Measurements from ENCODE around the gene SEC22C.
A peak's percentile ranks its signal among the peaks of the same experiment; 100 is the strongest.
"Not testable (repeated sequence)": the region's sequence is repeated elsewhere in the genome, so short reads cannot be mapped to it uniquely, and the experiment has no call there.

Gene SEC22C, protein sequence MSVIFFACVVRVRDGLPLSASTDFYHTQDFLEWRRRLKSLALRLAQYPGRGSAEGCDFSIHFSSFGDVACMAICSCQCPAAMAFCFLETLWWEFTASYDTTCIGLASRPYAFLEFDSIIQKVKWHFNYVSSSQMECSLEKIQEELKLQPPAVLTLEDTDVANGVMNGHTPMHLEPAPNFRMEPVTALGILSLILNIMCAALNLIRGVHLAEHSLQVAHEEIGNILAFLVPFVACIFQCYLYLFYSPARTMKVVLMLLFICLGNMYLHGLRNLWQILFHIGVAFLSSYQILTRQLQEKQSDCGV

GRCh38 chr3:42581709-42582473, at the start of gene SEC22C:
SEC22C (minus strand) TSS chr3:42581967; CDS start chr3:42569046, 12,921 bp downstream.
- DNase-seq: peak; percentile 92

DNA sequence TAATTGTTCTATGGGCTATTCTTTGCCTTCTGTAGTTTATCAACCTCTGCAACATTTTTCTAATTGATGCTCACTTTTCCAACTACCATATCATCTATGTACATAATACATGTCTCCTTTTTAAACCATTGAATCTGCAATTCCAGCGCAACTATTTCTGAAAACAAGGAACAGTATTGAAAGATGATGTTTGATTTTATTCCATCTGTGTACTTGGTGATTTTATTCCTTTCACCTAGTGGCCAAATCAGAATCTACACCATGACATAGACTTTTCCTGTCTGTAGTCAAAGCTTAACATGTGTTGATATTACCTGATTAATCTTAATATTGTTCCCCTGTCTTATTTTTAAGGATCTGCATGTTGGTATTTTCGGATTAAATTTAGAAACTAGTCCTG, 31.7 kb upstream of the SEC22C start:
- no peak for DNase-seq

DNA sequence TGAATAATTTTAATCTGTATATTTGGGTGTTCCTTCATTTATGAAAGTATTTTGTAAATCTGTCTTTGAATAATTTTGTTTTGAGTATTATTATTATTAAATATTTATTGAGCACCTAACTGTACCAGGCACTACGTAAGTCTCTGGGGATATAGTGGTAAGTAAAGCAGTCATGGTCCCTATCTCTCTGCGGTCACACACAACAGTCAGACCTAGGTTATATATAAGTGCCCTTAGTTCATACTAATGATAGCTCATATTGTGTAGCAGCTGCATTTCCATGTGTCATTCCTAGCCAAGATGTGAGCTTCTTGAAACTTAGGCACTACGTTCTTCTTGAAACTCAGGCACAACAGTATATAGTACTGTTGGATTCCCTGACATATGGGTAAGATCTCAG, 31.2 kb upstream of the SEC22C start:
- no peak for DNase-seq

- DNase-seq: no peak
Measured at GRCh38 chr3:42612217-42612616, 30.4 kb upstream of the SEC22C start.

- no peak for DNase-seq
Measured at GRCh38 chr3:42610976-42611375, 29.2 kb upstream of the SEC22C start.

- no peak for DNase-seq
Measured at GRCh38 chr3:42608581-42608980, 26.8 kb upstream of the SEC22C start.

- DNase-seq: no peak
Measured at GRCh38 chr3:42605546-42606173, 23.9 kb upstream of the SEC22C start.

DNA sequence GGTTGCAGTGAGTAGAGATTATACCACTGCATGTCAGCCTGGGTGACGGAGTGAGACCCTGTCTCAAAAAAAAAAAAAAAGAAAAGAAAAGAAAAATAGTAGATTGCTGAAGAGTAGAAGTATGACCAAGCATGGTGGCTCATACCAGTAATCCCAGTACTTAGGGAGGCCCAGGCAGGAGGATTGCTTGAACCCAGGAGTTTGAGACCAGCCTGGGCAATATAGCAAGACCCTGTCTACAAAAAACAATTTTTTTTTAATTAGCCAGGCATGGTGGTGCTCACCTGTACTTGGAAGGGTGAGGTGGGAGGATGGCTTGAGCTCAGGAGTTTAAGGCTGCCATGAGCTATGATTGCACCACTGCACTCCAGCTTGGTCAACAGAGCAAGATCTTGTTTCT, 21.2 kb upstream of the SEC22C start:
- no peak for DNase-seq

- DNase-seq: no peak
Measured at GRCh38 chr3:42601896-42602581, 20.3 kb upstream of the SEC22C start.

DNA sequence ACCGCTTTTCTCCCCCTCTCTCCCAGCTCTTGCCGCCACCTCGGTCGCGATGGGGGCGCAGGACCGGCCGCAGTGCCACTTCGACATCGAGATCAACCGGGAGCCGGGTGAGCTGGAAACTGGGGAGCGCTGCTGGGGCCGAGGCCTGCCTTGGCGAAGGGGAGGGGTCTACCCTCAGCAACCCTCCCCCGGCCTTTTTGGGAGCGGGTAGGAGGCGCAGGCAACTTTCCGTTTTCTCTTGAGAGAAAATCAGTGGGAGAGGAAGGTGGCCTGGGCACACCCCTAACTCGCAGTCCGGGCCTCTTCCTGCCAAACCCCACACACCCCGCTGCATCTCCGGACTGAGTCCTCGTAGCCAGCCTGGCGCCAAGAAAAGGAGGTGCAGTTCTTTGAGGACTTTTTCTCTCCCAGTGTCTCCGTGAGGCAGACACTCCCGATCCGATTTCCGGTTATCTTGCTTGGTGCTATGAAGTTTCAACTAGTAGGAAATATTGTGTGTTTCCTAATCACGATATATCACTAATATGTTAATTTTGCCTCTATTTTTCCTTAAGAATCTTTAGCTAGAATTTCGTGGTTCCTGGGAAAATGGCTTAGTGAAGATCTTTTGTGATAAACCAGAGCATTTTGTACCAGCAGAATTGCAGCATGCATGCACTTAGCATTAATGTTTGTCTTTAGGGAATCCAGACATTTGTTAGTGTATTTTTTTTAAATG, 19.4 kb upstream of the SEC22C start:
- peak; percentile 33 for DNase-seq

GRCh38 chr3:42600111-42600957, 18.6 kb upstream of the SEC22C start, which contains the start of gene NKTR:
NKTR (plus strand) TSS chr3:42600686; CDS start chr3:42601007, 321 bp downstream.
- DNase-seq: peak; percentile 98

- not testable (repeated sequence) for DNase-seq
Measured at GRCh38 chr3:42597098-42597497, 15.3 kb upstream of the SEC22C start.

DNA sequence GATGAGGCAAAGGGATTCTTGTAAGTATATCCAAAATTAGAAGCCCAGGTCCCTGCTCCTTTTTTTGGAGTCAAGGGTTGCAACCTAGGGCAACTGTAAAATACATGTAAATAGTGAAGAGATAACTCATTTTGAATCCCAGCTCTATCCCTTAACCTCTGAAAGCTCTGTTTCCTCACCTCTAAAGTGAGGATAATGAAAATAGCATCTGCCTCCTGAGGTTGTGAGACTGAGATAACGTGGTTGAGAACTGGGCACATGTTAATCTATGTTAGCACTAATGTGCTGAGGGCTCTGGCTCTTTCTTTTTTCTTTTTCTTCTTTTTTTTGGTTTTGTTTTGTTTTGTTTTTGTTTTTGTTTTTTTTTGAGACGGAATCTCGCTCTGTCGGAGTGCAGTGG, 13.9 kb upstream of the SEC22C start:
- DNase-seq: no peak

- DNase-seq: no peak
Measured at GRCh38 chr3:42593635-42594034, 11.9 kb upstream of the SEC22C start.

DNA sequence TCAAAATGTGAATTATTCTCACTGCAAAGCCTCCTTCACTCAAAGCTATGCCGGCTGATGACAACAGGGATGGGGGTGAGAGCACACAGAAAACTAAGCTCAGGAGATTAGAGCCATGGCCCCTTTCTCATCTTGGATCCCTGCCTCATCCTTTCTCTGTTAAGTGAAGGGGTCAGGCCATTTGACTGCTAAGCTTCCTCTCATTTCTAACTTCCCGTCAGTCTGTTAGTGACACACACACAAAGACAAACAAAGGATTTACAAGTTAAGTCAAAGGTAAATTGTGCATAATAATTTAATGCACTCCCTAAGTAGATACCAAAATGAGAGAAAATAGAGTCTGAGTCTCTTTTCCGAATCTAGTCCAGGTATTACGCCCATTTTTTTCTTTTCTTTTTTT, 10.0 kb upstream of the SEC22C start:
- no peak for DNase-seq

- no peak for DNase-seq
Measured at GRCh38 chr3:42590989-42591756, 9.4 kb upstream of the SEC22C start.

GRCh38 chr3:42589382-42590109, 7.8 kb upstream of the SEC22C start:
- DNase-seq: no peak

- DNase-seq: no peak
Measured at GRCh38 chr3:42588625-42589024, 6.9 kb upstream of the SEC22C start.

GRCh38 chr3:42582474-42583070, 805 bp upstream of the SEC22C start:
- no peak for DNase-seq

GRCh38 chr3:42581400-42581708, 413 bp downstream of the SEC22C start:
- DNase-seq: no peak

All from NCI-H345 (cell line).